Thyroid gland (tissue), 4 donors: ENCODE results near the gene GTPBP6.

ENCODE experiments used
- POLR2A ChIP-seq, 2 donors: fragments of 450-650 bp; IDR thresholded peaks; one replicate each; pipeline ENCODE4 v1.6.1; 2017; ENCODE audit warnings: antibody characterized with exemption in 2 of 2, mild to moderate bottlenecking in 2 of 2, moderate library complexity in 1 of 2
- TF ChIP-seq, protein P1 (sequence below), 6 experiments: fragments of 200-600 bp in 3 of 6; fragments of 450-650 bp in 3 of 6; sonication (generic) in 3 of 6; IDR thresholded peaks; one replicate each; pipeline ENCODE4 v1.5.1; 2016 to 2019; ENCODE audit warnings: antibody characterized with exemption in 6 of 6, mild to moderate bottlenecking in 2 of 6, inconsistent platforms in 1 of 6, moderate library complexity in 1 of 6

- TF ChIP-seq, protein P1, sequence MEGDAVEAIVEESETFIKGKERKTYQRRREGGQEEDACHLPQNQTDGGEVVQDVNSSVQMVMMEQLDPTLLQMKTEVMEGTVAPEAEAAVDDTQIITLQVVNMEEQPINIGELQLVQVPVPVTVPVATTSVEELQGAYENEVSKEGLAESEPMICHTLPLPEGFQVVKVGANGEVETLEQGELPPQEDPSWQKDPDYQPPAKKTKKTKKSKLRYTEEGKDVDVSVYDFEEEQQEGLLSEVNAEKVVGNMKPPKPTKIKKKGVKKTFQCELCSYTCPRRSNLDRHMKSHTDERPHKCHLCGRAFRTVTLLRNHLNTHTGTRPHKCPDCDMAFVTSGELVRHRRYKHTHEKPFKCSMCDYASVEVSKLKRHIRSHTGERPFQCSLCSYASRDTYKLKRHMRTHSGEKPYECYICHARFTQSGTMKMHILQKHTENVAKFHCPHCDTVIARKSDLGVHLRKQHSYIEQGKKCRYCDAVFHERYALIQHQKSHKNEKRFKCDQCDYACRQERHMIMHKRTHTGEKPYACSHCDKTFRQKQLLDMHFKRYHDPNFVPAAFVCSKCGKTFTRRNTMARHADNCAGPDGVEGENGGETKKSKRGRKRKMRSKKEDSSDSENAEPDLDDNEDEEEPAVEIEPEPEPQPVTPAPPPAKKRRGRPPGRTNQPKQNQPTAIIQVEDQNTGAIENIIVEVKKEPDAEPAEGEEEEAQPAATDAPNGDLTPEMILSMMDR (IDR thresholded peaks at IDR 0.05) = no peak
- TF ChIP-seq POLR2A (IDR thresholded peaks at IDR 0.05) = no peak
Measured at GRCh38 chrX:310621-311155, 7.9 kb downstream of the GTPBP6 start.
